GM18873 (cell line): Measurements from ENCODE around the gene TMEM37.
"Not testable (repeated sequence)": the region's sequence is repeated elsewhere in the genome, so short reads cannot be mapped to it uniquely, and the experiment has no call there.

ENCODE experiments used
- ATAC-seq: cut with Tn5 transposase; IDR thresholded peaks from one replicate; pipeline ENCODE4 v1.9.1; 2021; ENCODE audit warnings: mild to moderate bottlenecking, moderate library complexity, moderate number of reproducible peaks; ENCODE audit not compliant: unreplicated experiment, low FRiP score

The TMEM37 gene

GRCh38 chr2:119431155-119431975 lies at the start of gene TMEM37:
TMEM37 (plus strand) TSS chr2:119431854; CDS start chr2:119431904, 50 bp downstream.
- peak; percentile 61 for ATAC-seq

GRCh38 chr2:119383410-119384140 lies 48.1 kb upstream of the TMEM37 start:
- no peak for ATAC-seq

GRCh38 chr2:119384971-119385370 lies 46.7 kb upstream of the TMEM37 start:
- no peak for ATAC-seq

GRCh38 chr2:119385466-119385865 lies 46.2 kb upstream of the TMEM37 start:
- ATAC-seq: no peak

GRCh38 chr2:119387381-119388129 lies 44.1 kb upstream of the TMEM37 start:
- ATAC-seq: peak; percentile 65

GRCh38 chr2:119389615-119390306 lies 41.9 kb upstream of the TMEM37 start:
- ATAC-seq: no peak

- ATAC-seq: no peak
These were observed 37.5 kb upstream of the TMEM37 start for GRCh38 chr2:119393971-119394748.

GRCh38 chr2:119397196-119397595 lies 34.5 kb upstream of the TMEM37 start:
- ATAC-seq: no peak

- ATAC-seq: no peak
These were observed 29.5 kb upstream of the TMEM37 start for GRCh38 chr2:119402106-119402505.

- no peak for ATAC-seq
These were observed 28.8 kb upstream of the TMEM37 start for GRCh38 chr2:119402645-119403560.

- ATAC-seq: not testable (repeated sequence)
These were observed 28.0 kb upstream of the TMEM37 start for GRCh38 chr2:119403618-119404017.

GRCh38 chr2:119405151-119405550 lies 26.5 kb upstream of the TMEM37 start:
- no peak for ATAC-seq

- ATAC-seq: peak; percentile 53
These were observed 24.0 kb upstream of the TMEM37 start for GRCh38 chr2:119407430-119408220.

GRCh38 chr2:119408221-119408619 lies 23.4 kb upstream of the TMEM37 start:
- no peak for ATAC-seq

- ATAC-seq: no peak
These were observed 22.1 kb upstream of the TMEM37 start for GRCh38 chr2:119409506-119409905.

- ATAC-seq: no peak
These were observed 16.8 kb upstream of the TMEM37 start for GRCh38 chr2:119414894-119415293.

GRCh38 chr2:119415630-119416029 lies 16.0 kb upstream of the TMEM37 start:
- ATAC-seq: no peak
